ENCODE measurements around the gene FBLN1. TPM values are rescaled to one million over a fixed set of nuclear protein-coding genes. Genes with fewer than 3 reads are reported as not detected.

FBLN1 gene
- total RNA-seq, 4 donors from 2014 or later = 65.0 to 194 (median 136) TPM

DNA sequence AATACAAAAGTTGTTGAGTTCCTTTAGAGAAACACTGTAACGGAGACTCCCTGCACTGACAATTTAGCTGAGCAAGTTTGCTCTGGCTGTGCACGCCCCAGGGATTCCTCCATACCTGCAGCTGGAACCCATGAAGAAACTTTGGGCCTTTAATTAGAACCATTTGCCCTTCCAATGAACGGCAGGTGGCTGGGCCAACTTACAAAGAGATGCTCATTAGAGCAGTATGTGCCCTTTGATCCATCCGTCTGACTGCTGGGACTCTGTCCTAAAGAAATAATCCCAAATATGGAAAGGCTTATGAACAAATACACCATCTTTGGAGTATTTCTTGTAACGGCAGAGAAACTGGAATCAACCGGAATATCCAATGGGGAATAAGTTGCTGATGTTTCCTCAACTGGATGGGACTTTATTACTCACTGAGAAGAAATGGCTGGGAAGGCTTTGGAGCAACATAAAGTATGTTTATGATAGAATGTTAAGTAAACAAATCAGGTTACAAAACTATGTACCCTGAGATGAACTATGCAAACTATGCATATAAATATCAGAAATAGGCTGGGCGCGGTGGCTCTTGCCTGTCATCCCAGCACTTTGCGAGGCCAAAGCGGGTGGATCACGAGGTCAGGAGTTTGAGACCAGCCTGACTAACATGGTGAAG, 24.4 kb upstream of the FBLN1 start:
- TF ChIP-seq, protein P1, sequence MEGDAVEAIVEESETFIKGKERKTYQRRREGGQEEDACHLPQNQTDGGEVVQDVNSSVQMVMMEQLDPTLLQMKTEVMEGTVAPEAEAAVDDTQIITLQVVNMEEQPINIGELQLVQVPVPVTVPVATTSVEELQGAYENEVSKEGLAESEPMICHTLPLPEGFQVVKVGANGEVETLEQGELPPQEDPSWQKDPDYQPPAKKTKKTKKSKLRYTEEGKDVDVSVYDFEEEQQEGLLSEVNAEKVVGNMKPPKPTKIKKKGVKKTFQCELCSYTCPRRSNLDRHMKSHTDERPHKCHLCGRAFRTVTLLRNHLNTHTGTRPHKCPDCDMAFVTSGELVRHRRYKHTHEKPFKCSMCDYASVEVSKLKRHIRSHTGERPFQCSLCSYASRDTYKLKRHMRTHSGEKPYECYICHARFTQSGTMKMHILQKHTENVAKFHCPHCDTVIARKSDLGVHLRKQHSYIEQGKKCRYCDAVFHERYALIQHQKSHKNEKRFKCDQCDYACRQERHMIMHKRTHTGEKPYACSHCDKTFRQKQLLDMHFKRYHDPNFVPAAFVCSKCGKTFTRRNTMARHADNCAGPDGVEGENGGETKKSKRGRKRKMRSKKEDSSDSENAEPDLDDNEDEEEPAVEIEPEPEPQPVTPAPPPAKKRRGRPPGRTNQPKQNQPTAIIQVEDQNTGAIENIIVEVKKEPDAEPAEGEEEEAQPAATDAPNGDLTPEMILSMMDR (IDR thresholded peaks at IDR 0.05; ENCODE audit: low read depth) = no peak

DNA sequence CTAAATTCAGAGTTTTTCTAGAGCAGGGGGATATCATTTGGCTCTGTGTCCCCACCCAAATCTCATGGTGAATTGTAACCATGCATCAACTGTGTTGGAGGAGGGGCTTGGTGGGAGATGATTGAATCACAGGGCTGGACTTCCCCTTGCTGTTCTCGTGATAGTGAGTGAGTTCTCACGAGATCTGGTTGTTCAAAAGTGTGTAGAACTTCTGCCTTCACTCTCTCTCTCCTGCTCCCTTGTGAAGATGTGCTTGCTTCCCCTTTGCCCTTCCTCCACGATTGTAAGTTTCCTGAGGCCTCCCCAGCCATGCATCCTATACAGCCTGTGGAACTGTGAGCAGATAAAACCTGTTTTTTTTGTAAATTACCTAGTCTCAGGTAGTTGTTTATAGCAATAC, 22.0 kb upstream of the FBLN1 start:
- TF ChIP-seq, protein P1 (IDR thresholded peaks at IDR 0.05; ENCODE audit: low read depth) = no peak

DNA sequence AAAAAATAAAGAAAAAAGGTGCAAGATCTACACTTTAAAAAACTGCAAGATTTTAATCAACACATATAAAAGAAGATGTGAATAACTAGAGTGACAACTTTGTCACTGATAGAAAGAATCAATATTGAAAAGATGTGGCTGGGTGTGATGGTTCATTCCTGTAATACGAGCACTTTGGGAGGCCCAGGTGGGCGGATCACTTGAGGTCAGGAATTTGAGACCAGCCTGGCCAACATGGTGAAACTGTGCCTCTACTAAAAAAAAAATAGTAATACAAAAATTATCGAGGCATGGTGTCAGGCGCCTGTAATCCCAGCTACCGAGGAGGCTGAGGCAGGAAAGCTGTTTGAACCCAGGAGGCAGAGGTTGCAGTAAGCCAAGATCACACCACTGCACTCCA, 21.0 kb upstream of the FBLN1 start:
- TF ChIP-seq, protein P1 (IDR thresholded peaks at IDR 0.05; ENCODE audit: low read depth) = no peak

DNA sequence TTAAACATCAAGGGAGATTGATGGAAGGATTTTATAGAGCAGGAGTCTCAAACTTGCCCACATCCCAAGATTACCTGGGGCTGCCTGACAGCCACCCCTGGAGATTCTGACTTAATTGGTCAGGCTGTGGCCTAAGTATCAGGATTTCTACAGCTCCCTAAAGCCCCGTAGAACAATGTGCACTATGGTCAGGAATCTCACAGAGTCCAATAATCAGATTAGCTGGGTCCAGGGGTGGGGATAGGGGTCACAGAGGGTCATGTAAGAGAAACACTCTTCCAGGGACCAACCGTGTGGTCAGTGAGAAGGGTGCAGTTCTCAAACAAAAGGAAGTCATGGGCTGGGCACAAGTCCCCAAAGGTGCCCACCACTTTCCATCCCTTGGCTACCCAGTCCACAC, 20.5 kb upstream of the FBLN1 start:
- TF ChIP-seq, protein P1 (IDR thresholded peaks at IDR 0.05; ENCODE audit: low read depth) = no peak

DNA sequence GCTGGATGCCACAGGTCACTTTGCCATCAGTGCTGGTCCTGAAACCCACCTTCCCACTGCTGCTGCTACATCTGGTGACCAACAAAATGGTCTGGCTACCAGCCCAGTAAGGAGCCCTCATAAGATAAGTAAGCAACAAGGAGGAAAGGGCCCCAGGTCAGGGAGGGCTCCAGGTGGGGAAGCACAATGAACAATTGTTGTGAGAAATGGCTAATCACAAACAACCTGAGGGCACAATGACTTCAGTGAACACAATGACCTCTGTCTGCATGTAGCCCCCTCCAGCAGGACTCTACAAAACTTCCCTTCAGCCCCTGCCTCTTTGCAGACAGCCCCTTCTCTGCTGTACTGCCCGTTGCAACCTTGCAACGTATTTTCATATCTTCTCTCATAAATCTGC, 19.4 kb upstream of the FBLN1 start:
- TF ChIP-seq, protein P1 (IDR thresholded peaks at IDR 0.05; ENCODE audit: low read depth) = no peak

DNA sequence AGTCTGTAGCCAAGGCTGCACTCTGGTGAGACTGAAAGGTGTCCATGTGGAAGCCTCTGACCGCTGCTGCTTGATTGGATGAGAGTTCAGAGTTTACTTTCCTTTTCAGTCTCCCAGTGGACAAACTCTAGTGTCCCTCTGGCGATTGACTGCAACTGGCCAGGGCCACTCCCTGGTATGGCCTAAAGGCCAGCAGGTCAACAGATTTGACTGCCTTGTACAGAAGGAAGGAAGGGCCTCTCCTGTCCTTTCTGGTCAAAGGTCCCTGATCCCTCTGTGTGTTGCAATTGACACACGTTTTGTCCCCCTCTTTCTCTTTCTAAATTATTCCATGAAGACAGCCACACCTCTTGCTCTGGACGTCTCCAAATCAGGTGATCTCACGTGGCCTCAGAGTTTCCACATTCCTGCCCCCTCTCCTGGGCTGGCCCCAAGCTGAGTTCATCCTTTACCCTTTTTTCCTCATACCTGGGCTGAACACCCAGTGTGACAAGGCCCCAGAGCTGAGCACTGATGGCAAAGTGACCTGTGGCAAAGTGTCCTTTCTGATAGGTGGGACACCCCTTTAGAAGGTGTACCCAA, 18.7 kb upstream of the FBLN1 start:
- TF ChIP-seq, protein P1 (IDR thresholded peaks at IDR 0.05; ENCODE audit: low read depth) = no peak

DNA sequence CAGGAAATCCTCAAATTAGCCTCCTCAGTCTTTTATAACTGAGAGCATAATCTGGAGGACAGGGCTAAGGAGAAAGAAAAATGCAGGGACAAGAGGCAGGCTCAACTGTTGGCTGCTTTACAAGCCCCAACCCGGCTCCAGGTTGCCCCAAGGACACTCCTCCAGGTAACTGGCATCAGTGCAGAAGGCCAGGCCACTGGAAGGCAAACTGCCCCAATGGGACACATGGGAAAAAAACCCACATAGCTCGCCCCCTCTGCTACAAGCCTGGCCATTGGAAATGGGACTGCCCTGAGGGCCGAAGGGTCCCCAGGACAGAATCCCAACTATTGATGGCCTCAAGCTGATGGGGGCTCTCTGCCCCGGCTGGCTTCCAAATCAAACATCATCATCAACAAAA, 17.9 kb upstream of the FBLN1 start:
- TF ChIP-seq, protein P1 (IDR thresholded peaks at IDR 0.05; ENCODE audit: low read depth) = no peak
